H1 (cell line): ENCODE measurements around the gene KSR2. TPM values are rescaled to one million over a fixed set of nuclear protein-coding genes. Genes with fewer than 3 reads are reported as not detected.

Experiments used
- CHD1 ChIP-seq: IDR thresholded peaks from 2 replicates; pipeline ENCODE4 v1.6.1; 2012; ENCODE audit warnings: low read depth, low read length, improper control_type of control experiment
- HDAC6 ChIP-seq: IDR thresholded peaks from one replicate; pipeline ENCODE4 v1.7.1; 2012; ENCODE audit warnings: low read depth, mild to moderate bottlenecking, inconsistent platforms, low read length, moderate library complexity
- KDM5A ChIP-seq: fragments of 200-600 bp; IDR thresholded peaks from 2 replicates; pipeline ENCODE4 v1.7.1; 2012; ENCODE audit warnings: mild to moderate bottlenecking, low read length, inconsistent platforms, mixed read lengths
- NANOG ChIP-seq: IDR thresholded peaks from 2 replicates; pipeline ENCODE4 v1.6.1; 2011; ENCODE audit warnings: low read length, low read depth, mild to moderate bottlenecking, inconsistent platforms; ENCODE audit not compliant: insufficient read depth, poor library complexity, severe bottlenecking
- RNF2 ChIP-seq: fragments of 200-900, 300-1000 bp; sonication (generic); IDR thresholded peaks from 2 replicates; pipeline ENCODE4 v1.7.1; 2016; ENCODE audit warnings: borderline replicate concordance, low read depth, mild to moderate bottlenecking, antibody characterized with exemption, low read length; ENCODE audit not compliant: poor library complexity, severe bottlenecking; ENCODE audit errors: missing control alignments
- SIN3A ChIP-seq, 2 experiments: IDR thresholded peaks in 1 of 2; conservative IDR thresholded peaks in 1 of 2; 2 replicates each; pipeline ENCODE4 v1.6.1; 2011 to 2012; ENCODE audit warnings: low read length in 2 of 2, improper control_type of control experiment in 1 of 2, low read depth in 1 of 2, mild to moderate bottlenecking in 1 of 2
- SIX5 ChIP-seq: IDR thresholded peaks from 2 replicates; pipeline ENCODE4 v1.6.1; 2011; ENCODE audit warnings: mild to moderate bottlenecking, low read depth, low read length
- polyA plus RNA-seq, 7 experiments: library from polyadenylated mRNA; depleted of rRNA in 3 of 7; stranded (reverse) in 5 of 7; unstranded in 2 of 7; fragments of >200 nt in 5 of 7; fragments of 200-250 nt in 2 of 7; gene quantifications; 1 replicate in 5 of 7; 2 replicates in 1 of 7; 4 replicates in 1 of 7; pipeline versions ENCODE4 v1.2.1 to v1.2.3, GENCODE V29; 2011 to 2013; ENCODE audit warnings: missing spikeins in 2 of 7, mixed read lengths in 2 of 7
- total RNA-seq: library from RNA; stranded (reverse); fragmentation: NEBNext Ultra II Directional; extraction: Animal tissue kit (Norgen Biotek cat#: 25700); gene quantifications from 2 replicates; pipeline ENCODE4 v1.2.1, GENCODE V29; 2021
- TF ChIP-seq, protein P1 (sequence below): fragments of 300-600 bp; sonication (generic); IDR thresholded peaks from 2 replicates; pipeline ENCODE4 v1.7.1; 2012; ENCODE audit warnings: low read length, moderate library complexity, mild to moderate bottlenecking, inconsistent platforms; ENCODE audit not compliant: insufficient replicate concordance

KSR2 gene
- total and polyA plus RNA-seq, 2 of the 8 experiments (the other 6 are each of a cell fraction or from before 2014, with no cell fraction given), result 0.74 to 2.2 TPM

- TF ChIP-seq, protein P1, sequence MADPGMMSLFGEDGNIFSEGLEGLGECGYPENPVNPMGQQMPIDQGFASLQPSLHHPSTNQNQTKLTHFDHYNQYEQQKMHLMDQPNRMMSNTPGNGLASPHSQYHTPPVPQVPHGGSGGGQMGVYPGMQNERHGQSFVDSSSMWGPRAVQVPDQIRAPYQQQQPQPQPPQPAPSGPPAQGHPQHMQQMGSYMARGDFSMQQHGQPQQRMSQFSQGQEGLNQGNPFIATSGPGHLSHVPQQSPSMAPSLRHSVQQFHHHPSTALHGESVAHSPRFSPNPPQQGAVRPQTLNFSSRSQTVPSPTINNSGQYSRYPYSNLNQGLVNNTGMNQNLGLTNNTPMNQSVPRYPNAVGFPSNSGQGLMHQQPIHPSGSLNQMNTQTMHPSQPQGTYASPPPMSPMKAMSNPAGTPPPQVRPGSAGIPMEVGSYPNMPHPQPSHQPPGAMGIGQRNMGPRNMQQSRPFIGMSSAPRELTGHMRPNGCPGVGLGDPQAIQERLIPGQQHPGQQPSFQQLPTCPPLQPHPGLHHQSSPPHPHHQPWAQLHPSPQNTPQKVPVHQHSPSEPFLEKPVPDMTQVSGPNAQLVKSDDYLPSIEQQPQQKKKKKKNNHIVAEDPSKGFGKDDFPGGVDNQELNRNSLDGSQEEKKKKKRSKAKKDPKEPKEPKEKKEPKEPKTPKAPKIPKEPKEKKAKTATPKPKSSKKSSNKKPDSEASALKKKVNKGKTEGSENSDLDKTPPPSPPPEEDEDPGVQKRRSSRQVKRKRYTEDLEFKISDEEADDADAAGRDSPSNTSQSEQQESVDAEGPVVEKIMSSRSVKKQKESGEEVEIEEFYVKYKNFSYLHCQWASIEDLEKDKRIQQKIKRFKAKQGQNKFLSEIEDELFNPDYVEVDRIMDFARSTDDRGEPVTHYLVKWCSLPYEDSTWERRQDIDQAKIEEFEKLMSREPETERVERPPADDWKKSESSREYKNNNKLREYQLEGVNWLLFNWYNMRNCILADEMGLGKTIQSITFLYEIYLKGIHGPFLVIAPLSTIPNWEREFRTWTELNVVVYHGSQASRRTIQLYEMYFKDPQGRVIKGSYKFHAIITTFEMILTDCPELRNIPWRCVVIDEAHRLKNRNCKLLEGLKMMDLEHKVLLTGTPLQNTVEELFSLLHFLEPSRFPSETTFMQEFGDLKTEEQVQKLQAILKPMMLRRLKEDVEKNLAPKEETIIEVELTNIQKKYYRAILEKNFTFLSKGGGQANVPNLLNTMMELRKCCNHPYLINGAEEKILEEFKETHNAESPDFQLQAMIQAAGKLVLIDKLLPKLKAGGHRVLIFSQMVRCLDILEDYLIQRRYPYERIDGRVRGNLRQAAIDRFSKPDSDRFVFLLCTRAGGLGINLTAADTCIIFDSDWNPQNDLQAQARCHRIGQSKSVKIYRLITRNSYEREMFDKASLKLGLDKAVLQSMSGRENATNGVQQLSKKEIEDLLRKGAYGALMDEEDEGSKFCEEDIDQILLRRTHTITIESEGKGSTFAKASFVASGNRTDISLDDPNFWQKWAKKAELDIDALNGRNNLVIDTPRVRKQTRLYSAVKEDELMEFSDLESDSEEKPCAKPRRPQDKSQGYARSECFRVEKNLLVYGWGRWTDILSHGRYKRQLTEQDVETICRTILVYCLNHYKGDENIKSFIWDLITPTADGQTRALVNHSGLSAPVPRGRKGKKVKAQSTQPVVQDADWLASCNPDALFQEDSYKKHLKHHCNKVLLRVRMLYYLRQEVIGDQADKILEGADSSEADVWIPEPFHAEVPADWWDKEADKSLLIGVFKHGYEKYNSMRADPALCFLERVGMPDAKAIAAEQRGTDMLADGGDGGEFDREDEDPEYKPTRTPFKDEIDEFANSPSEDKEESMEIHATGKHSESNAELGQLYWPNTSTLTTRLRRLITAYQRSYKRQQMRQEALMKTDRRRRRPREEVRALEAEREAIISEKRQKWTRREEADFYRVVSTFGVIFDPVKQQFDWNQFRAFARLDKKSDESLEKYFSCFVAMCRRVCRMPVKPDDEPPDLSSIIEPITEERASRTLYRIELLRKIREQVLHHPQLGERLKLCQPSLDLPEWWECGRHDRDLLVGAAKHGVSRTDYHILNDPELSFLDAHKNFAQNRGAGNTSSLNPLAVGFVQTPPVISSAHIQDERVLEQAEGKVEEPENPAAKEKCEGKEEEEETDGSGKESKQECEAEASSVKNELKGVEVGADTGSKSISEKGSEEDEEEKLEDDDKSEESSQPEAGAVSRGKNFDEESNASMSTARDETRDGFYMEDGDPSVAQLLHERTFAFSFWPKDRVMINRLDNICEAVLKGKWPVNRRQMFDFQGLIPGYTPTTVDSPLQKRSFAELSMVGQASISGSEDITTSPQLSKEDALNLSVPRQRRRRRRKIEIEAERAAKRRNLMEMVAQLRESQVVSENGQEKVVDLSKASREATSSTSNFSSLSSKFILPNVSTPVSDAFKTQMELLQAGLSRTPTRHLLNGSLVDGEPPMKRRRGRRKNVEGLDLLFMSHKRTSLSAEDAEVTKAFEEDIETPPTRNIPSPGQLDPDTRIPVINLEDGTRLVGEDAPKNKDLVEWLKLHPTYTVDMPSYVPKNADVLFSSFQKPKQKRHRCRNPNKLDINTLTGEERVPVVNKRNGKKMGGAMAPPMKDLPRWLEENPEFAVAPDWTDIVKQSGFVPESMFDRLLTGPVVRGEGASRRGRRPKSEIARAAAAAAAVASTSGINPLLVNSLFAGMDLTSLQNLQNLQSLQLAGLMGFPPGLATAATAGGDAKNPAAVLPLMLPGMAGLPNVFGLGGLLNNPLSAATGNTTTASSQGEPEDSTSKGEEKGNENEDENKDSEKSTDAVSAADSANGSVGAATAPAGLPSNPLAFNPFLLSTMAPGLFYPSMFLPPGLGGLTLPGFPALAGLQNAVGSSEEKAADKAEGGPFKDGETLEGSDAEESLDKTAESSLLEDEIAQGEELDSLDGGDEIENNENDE, result no peak
- TF ChIP-seq SIN3A (conservative IDR thresholded peaks at IDR 0.05 in 1 of 2, IDR thresholded peaks at IDR 0.05 in 1 of 2; ENCODE audit: low read depth in 1 of 2, low read length in 2 of 2), result no peak
- TF ChIP-seq NANOG, result no peak
- TF ChIP-seq HDAC6, result no peak
- no peak for TF ChIP-seq CHD1
- no peak for TF ChIP-seq KDM5A
- TF ChIP-seq RNF2, result no peak
- TF ChIP-seq SIX5, result no peak
These were observed 479.1 kb downstream of the KSR2 start (continued) for GRCh38 chr12:117489671-117490070.
